Urinary bladder (tissue), 4 donors: Measurements from ENCODE around the gene CEBPB. TPM values are rescaled to one million over a fixed set of nuclear protein-coding genes. Genes with fewer than 3 reads are reported as not detected.
A peak's percentile ranks its signal among the peaks of the same experiment; 100 is the strongest.

ENCODE experiments used
- DNase-seq: peaks from one replicate; pipeline ENCODE4 v3.0.0-alpha.2; 2015; ENCODE audit errors: extremely low spot score
- H3K27ac ChIP-seq: one replicate; pipeline ENCODE4 v1.5.1; 2013; ENCODE audit warnings: low read depth, mild to moderate bottlenecking, moderate library complexity
- H3K36me3 ChIP-seq: one replicate; pipeline ENCODE4 v1.6.1; 2013; ENCODE audit warnings: mild to moderate bottlenecking, moderate library complexity; ENCODE audit not compliant: insufficient read depth
- H3K4me1 ChIP-seq: one replicate; pipeline ENCODE4 v1.6.1; 2013; ENCODE audit warnings: mild to moderate bottlenecking, moderate library complexity; ENCODE audit not compliant: insufficient read depth
- H3K4me3 ChIP-seq: one replicate; pipeline ENCODE4 v1.5.1; 2013; ENCODE audit warnings: low read depth, low read length
- whole genome bisulfite sequencing: extraction: QIAGEN DNeasy Blood & Tissue Kit; methylation state at CpG from one replicate; pipeline ENCODE4 v1.1.7; 2013; 5-methylcytosine and 5-hydroxymethylcytosine counted together
- polyA plus RNA-seq: library from polyadenylated mRNA; stranded (reverse); fragments of 200-250 nt; gene quantifications from one replicate; pipeline ENCODE4 v1.2.3, GENCODE V29; 2013
- total RNA-seq: library from RNA; depleted of rRNA; stranded (reverse); fragments of >200 nt; gene quantifications from one replicate; pipeline ENCODE4 v1.2.3, GENCODE V29; 2014
- donor health status: healthy with polysubstance abuse.
- donor health status: healthy.

CEBPB gene
- total and polyA plus RNA-seq, 2 donors, result 13.1 to 76.6 TPM

DNA sequence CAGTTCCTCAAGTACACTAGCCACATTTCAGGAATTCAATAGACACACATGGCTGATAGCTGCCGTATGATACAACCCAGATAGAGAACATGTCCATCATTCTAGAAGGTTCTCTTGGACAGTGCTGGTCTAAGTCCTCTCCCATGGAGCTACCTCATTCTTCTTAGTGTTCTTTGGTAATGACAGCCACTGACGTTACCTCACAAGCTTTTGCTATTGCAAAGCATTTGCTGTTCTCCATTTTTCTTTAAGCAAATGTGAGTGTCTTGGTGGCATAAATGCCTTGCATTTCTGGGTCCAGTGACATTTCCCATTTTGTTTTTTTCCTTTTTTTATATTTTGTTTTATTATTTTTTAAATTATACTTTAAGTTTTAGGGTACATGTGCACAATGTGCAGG lies 8.3 kb upstream of the CEBPB start:
- Histone ChIP-seq H3K36me3 (no peaks in the 10 kb centered on the region), H3K27ac (no peak overlapping the region), H3K4me3 (no peak overlapping the region), H3K4me1 (no peaks in the 10 kb centered on the region)
- WGBS, result 78% methylated on average over 2 of the region's 2 CpGs
- DNase-seq, result no peak

GRCh38 chr20:50185426-50185825 lies 5.2 kb upstream of the CEBPB start:
- WGBS, result 93% methylated on average over 5 of the region's 5 CpGs
- no peak for DNase-seq
- H3K4me3 ChIP-seq, result no peak overlapping the region

GRCh38 chr20:50186151-50186885 lies 4.3 kb upstream of the CEBPB start:
- no peak overlapping the region for H3K4me3 ChIP-seq
- H3K4me1 ChIP-seq, result no peaks in the 10 kb centered on the region
- no peak for DNase-seq
- no peak overlapping the region for H3K27ac ChIP-seq
- 18% methylated on average over 16 of the region's 16 CpGs for WGBS
- H3K36me3 ChIP-seq, result no peaks in the 10 kb centered on the region

More at GRCh38 chr20:50185426-50185825, 5.2 kb upstream of the CEBPB start:
- H3K4me1 ChIP-seq, result no peaks in the 10 kb centered on the region
- H3K27ac ChIP-seq, result no peak overlapping the region
- H3K36me3 ChIP-seq, result no peaks in the 10 kb centered on the region

GRCh38 chr20:50186987-50187402 lies 3.6 kb upstream of the CEBPB start:
- no peak for DNase-seq
- 67% methylated on average over 8 of the region's 8 CpGs for WGBS
- no peak overlapping the region for H3K27ac ChIP-seq

DNA sequence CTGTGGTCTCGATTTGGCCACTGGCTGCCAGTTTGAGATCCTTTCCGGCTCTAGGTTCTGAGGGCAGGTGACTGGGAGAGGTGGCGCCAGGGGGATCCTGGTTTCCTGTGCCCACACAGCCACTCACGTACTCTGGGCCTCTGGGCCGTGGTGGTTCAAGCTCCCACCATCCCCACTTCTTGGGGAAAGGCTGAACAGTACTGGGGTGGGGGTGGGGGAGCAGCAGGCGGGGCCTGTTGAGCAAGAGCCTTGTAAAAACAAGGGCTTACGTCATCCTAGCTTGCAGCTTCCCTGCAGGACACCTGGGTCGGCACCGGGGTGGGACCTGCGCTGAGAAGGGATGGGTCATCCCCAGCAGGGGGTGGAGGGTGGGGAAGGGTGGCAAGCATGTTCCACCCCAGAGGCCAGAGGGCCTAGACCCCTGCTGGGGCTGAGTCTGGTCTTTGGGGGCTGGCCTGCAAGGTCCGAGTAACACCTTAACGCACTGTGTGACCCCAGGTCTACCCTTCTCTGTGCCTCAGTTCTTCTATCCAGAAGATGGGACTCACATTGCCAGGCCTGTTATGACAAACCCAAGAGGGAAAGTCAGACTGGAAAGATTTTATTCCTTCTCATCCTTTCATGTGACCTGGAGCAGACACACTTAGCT lies 3.1 kb upstream of the CEBPB start:
- no peak overlapping the region for H3K27ac ChIP-seq
- no peak overlapping the region for H3K4me3 ChIP-seq
- DNase-seq, result no peak
- H3K36me3 ChIP-seq, result no peaks in the 10 kb centered on the region
- 68% methylated on average over 12 of the region's 12 CpGs for WGBS
- no peaks in the 10 kb centered on the region for H3K4me1 ChIP-seq

More at GRCh38 chr20:50186987-50187402, 3.6 kb upstream of the CEBPB start:
- Histone ChIP-seq H3K4me1 (no peaks in the 10 kb centered on the region), H3K4me3 (no peak overlapping the region), H3K36me3 (no peaks in the 10 kb centered on the region)

GRCh38 chr20:50188287-50188688 lies 2.3 kb upstream of the CEBPB start:
- Histone ChIP-seq H3K36me3 (no peaks in the 10 kb centered on the region), H3K4me3 (no peak overlapping the region), H3K4me1 (no peaks in the 10 kb centered on the region), H3K27ac (no peak overlapping the region)
- 95% methylated on average over 6 of the region's 6 CpGs for WGBS
- DNase-seq, result no peak

DNA sequence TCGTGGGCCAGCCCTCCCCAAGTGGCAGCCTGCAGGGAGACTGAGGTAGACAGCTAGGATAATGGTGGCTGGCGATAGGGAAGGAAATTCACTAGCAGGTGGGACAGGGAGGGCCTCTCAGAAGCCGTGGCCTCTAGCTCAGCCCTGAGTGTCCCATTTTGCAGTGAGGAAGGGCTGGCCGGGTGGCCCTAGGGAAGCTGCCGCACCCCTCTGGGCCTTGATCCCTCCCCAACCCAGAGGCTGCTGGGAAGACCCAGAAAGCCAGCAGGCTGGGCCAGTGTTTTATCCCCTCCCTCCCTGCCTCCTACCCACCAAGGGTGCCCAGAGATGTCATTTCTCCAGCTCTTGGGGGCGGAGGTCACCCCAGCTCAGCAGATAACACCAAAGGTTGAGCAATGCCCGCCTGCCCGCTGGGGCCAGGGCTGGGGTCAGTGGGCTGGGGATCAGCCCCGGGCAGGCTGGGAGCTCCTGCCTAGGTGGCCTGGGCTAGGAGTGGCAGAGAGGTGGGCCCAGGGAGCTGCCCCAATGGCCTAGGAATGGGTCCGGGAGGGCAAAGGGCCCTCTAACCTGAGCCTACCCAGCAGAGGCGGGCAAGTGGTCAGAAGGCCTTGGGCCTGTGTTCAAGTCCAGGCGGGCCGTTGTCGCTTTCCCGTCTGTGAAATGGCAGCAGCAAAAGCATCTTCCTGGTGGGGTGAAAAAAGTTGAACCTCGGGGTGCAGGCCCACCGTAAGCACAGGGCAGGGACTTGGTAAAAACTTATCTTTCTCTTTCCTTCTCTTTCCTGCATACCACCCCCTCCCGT lies 1.6 kb upstream of the CEBPB start:
- DNase-seq, result no peak
- no peaks in the 10 kb centered on the region for H3K4me1 ChIP-seq
- no peaks in the 10 kb centered on the region for H3K36me3 ChIP-seq
- 90% methylated on average over 18 of the region's 18 CpGs for WGBS
- no peak overlapping the region for H3K27ac ChIP-seq
- no peak overlapping the region for H3K4me3 ChIP-seq

DNA sequence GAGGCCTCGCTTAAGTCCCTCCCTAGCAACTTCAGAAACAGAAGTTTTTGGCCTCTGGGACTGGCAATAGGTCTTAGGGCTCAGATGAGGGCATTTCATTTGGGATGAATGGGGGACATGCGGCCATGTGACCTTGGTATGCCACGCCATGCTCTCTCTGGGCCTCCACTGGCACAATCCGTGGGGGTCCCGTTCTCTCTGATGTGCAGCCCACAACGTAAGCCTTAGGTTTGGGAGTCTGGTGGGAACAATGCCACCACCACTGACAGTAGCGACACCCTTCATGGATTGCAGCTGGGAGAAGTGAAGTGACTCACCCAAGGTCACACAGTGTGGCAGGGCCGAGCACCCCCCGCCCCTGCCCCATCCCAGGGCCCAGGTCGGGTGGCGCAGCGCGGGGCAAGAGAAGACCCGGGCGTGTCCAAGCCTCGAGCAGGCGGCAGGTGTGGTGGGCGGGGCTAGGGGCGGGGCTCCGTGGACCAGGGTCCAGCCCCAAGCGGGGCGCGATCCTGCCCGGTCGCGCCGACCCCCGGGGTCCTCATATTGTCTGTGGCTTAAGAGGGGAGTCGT lies 864 bp upstream of the CEBPB start:
- no peak for DNase-seq
- no peak overlapping the region for H3K4me3 ChIP-seq
- no peaks in the 10 kb centered on the region for H3K4me1 ChIP-seq
- no peak overlapping the region for H3K27ac ChIP-seq
- no peaks in the 10 kb centered on the region for H3K36me3 ChIP-seq
- WGBS, result 39% methylated on average over 29 of the region's 29 CpGs

- no peak for DNase-seq
- 1% methylated on average over 69 of the region's 69 CpGs for WGBS
- H3K36me3 ChIP-seq, result no peaks in the 10 kb centered on the region
- H3K4me1 ChIP-seq, result no peaks in the 10 kb centered on the region
- peak overlapping the region; percentile 99 for H3K27ac ChIP-seq
- peak overlapping the region; percentile 91 for H3K4me3 ChIP-seq
Observed at GRCh38 chr20:50191065-50191543, 474 bp downstream of the CEBPB start.

DNA sequence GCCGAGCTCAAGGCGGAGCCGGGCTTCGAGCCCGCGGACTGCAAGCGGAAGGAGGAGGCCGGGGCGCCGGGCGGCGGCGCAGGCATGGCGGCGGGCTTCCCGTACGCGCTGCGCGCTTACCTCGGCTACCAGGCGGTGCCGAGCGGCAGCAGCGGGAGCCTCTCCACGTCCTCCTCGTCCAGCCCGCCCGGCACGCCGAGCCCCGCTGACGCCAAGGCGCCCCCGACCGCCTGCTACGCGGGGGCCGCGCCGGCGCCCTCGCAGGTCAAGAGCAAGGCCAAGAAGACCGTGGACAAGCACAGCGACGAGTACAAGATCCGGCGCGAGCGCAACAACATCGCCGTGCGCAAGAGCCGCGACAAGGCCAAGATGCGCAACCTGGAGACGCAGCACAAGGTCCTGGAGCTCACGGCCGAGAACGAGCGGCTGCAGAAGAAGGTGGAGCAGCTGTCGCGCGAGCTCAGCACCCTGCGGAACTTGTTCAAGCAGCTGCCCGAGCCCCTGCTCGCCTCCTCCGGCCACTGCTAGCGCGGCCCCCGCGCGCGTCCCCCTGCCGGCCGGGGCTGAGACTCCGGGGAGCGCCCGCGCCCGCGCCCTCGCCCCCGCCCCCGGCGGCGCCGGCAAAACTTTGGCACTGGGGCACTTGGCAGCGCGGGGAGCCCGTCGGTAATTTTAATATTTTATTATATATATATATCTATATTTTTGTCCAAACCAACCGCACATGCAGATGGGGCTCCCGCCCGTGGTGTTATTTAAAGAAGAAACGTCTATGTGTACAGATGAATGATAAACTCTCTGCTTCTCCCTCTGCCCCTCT lies 1.1 kb downstream of the CEBPB start:
- no peaks in the 10 kb centered on the region for H3K36me3 ChIP-seq
- no peak for DNase-seq

GRCh38 chr20:50192364-50193198 lies 2.0 kb downstream of the CEBPB start:
- Histone ChIP-seq H3K36me3 (no peaks in the 10 kb centered on the region), H3K4me1 (no peaks in the 10 kb centered on the region), H3K4me3 (peak overlapping the region; percentile 91), H3K27ac (peak overlapping the region; percentile 28)
- 5% methylated on average over 25 of the region's 25 CpGs for WGBS
- peak; percentile 76 for DNase-seq

More for the DNA sequence above, 1.1 kb downstream of the CEBPB start:
- H3K27ac ChIP-seq, result peak overlapping the region; percentile 99
- peak overlapping the region; percentile 91 for H3K4me3 ChIP-seq
- under 1% methylated on average over 96 of the region's 96 CpGs for WGBS
- H3K4me1 ChIP-seq, result no peaks in the 10 kb centered on the region

- Histone ChIP-seq H3K4me3 (peak overlapping the region; percentile 64), H3K27ac (peak overlapping the region; percentile 28), H3K36me3 (no peaks in the 10 kb centered on the region), H3K4me1 (no peaks in the 10 kb centered on the region)
- DNase-seq, result no peak
- 57% methylated on average over 10 of the region's 10 CpGs for WGBS
Observed at GRCh38 chr20:50193199-50193835, 2.7 kb downstream of the CEBPB start.
